ENCODE results near the gene EPB41. TPM values are rescaled to one million over a fixed set of nuclear protein-coding genes. Genes with fewer than 3 reads are reported as not detected.

The EPB41 gene
- total RNA-seq, 4 donors from 2014 or later: 28.5 to 43.9 (median 41.8) TPM

GRCh38 chr1:29055160-29055559 lies 140.8 kb downstream of the EPB41 start:
- Histone ChIP-seq H3K27ac (no peak overlapping the region), H3K4me1 (peaks cover 0 to 3% (median 0%) of the 10 kb centered on the region in 3 donors), H3K9me3 (no peaks in the 10 kb centered on the region), H3K4me3 (no peak overlapping the region), H3K36me3 (peaks cover 0 to 46% (median 0%) of the 10 kb centered on the region in 3 donors), H3K27me3 (no peaks in the 10 kb centered on the region)
- 83 to 100% methylated on average over 1 of the region's 1 CpG for WGBS, 2 donors
- intact Hi-C loops (cut with DNase I): no loop called here
- TF ChIP-seq CTCF (IDR thresholded peaks at IDR 0.05) (no peak), POLR2A (IDR thresholded peaks at IDR 0.05) (no peak)
- DNase-seq: no peak

DNA sequence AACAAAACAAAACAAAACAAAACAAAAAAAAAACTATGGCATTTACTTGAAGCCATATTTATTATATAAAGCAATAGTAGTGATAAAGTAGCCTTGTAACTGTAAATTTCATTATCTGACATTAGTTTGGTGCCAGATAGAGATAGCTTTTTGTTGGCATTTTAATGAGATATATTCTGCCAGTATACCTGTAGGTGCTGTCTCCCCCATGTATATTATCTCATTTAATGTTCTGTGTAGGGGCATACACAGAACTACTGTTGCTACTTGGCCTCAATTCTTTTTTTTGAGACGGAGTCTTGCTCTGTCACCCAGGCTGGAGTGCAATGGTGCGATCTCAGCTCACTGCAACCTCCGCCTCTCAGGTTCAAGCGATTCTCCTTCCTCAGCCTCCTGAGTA lies 141.9 kb downstream of the EPB41 start:
- Histone ChIP-seq H3K27ac (no peak overlapping the region), H3K36me3 (peaks cover 0 to 42% (median 0%) of the 10 kb centered on the region in 3 donors), H3K27me3 (no peaks in the 10 kb centered on the region), H3K9me3 (no peaks in the 10 kb centered on the region), H3K4me3 (no peak overlapping the region), H3K4me1 (peaks cover 0 to 3% (median 0%) of the 10 kb centered on the region in 3 donors)
- DNase-seq: no peak
- TF ChIP-seq CTCF (IDR thresholded peaks at IDR 0.05) (no peak), POLR2A (IDR thresholded peaks at IDR 0.05) (no peak)
- intact Hi-C loops (cut with DNase I): no loop called here
- WGBS, 2 donors: 98 to 99% methylated on average over 4 of the region's 4 CpGs

GRCh38 chr1:29057700-29058099 lies 143.3 kb downstream of the EPB41 start:
- Histone ChIP-seq H3K36me3 (peaks cover 0 to 50% (median 0%) of the 10 kb centered on the region in 3 donors), H3K9me3 (no peaks in the 10 kb centered on the region), H3K27me3 (no peaks in the 10 kb centered on the region), H3K27ac (no peak overlapping the region), H3K4me1 (peaks cover 0 to 2% (median 0%) of the 10 kb centered on the region in 3 donors), H3K4me3 (no peak overlapping the region)
- TF ChIP-seq CTCF (IDR thresholded peaks at IDR 0.05) (no peak), POLR2A (IDR thresholded peaks at IDR 0.05) (no peak)
- intact Hi-C loops (cut with DNase I): no loop called here
- no peak for DNase-seq

DNA sequence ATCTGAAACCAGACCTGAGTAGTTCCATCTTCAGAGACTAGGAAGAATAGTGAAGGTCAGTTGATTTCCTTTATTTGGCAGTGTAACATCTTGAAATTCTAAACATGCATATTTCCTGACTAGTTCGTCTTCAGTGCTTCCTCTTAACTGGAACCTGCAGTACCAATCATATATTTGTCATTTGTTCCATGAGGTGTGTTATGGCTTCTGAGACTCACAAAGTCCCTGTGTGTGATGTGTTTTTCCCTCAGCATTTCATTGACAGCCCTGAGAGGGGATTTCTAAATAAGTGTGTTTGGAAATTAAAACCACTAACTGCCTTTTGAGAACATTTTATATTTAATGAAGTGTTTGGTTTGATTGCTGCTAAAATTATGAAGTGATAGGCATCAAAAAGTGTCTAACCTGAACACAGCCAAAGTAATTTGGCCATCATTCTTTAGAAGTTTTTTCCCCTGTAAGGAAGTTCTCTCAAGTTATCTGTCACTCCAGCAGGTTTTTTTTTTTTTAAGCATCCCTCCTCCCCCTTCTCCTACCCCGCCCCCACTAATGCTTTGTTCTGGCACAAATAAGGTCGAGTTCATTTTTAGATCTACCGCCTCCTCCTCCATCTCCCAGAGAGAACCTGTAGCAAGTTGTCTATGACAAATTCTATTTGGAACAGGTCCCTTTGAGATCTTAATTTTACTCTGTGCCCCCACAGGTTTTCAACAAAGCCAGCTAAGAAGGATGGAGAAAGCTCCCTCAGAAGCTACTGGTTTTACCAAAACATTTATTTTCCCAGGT lies 148.0 kb downstream of the EPB41 start:
- TF ChIP-seq POLR2A (IDR thresholded peaks at IDR 0.05) (no peak), CTCF (IDR thresholded peaks at IDR 0.05) (no peak)
- Histone ChIP-seq H3K9me3 (no peaks in the 10 kb centered on the region), H3K27ac (no peak overlapping the region), H3K4me1 (no peaks in the 10 kb centered on the region), H3K27me3 (no peaks in the 10 kb centered on the region), H3K36me3 (peaks cover 0 to 54% (median 0%) of the 10 kb centered on the region in 3 donors), H3K4me3 (no peak overlapping the region)
- no peak for DNase-seq
- 58 to 60% methylated on average over 4 of the region's 4 CpGs for WGBS, 2 donors
- intact Hi-C loops (cut with DNase I): no loop called here

GRCh38 chr1:29064064-29064463 lies 149.7 kb downstream of the EPB41 start:
- Histone ChIP-seq H3K9me3 (no peaks in the 10 kb centered on the region), H3K27ac (no peak overlapping the region), H3K27me3 (no peaks in the 10 kb centered on the region), H3K4me1 (no peaks in the 10 kb centered on the region), H3K36me3 (peaks cover 0 to 44% (median 0%) of the 10 kb centered on the region in 3 donors), H3K4me3 (no peak overlapping the region)
- 78 to 93% methylated on average over 1 of the region's 1 CpG for WGBS, 2 donors
- intact Hi-C loops (cut with DNase I): no loop called here
- DNase-seq: no peak
- TF ChIP-seq POLR2A (IDR thresholded peaks at IDR 0.05) (no peak), CTCF (IDR thresholded peaks at IDR 0.05) (no peak)

Data from esophagus squamous epithelium (tissue), 5 donors.